KMS-11 (cell line): ENCODE results near the gene LGALS12.
"Not testable (repeated sequence)": the region's sequence is repeated elsewhere in the genome, so short reads cannot be mapped to it uniquely, and the experiment has no call there.

ENCODE experiments used
- H2AFZ ChIP-seq: fragments of 200-600 bp; sonication (generic); 2 replicates; pipeline ENCODE4 v1.6.1; 2016; ENCODE audit warnings: antibody characterized with exemption, mixed run types, low read depth
- H3K27ac ChIP-seq: fragments of 200-600 bp; sonication (generic); 2 replicates; pipeline ENCODE4 v1.6.1; 2016; ENCODE audit warnings: mild to moderate bottlenecking, mixed run types
- H3K27me3 ChIP-seq: fragments of 200-600 bp; sonication (generic); 2 replicates; pipeline ENCODE4 v1.6.1; 2017; ENCODE audit warnings: mild to moderate bottlenecking, low read depth, mixed run types, moderate library complexity; ENCODE audit not compliant: insufficient read depth
- H3K36me3 ChIP-seq: fragments of 200-600 bp; sonication (generic); 2 replicates; pipeline ENCODE4 v1.6.1; 2017; ENCODE audit warnings: mild to moderate bottlenecking, mixed run types; ENCODE audit not compliant: insufficient read depth
- H3K4me1 ChIP-seq: fragments of 200-600 bp; sonication (generic); 2 replicates; pipeline ENCODE4 v1.6.1; 2016; ENCODE audit warnings: mild to moderate bottlenecking, low read depth, mixed run types; ENCODE audit not compliant: poor library complexity, severe bottlenecking
- H3K4me2 ChIP-seq: fragments of 200-600 bp; sonication (generic); 2 replicates; pipeline ENCODE4 v1.7.0; 2016; ENCODE audit warnings: mild to moderate bottlenecking, mixed run types
- H3K4me3 ChIP-seq: fragments of 200-600 bp; sonication (generic); IDR thresholded peaks from 2 replicates; pipeline ENCODE4 v1.6.1; 2017; ENCODE audit warnings: low read depth, low read length, mixed read lengths; ENCODE audit not compliant: insufficient read depth
- H3K79me2 ChIP-seq: fragments of 200-600 bp; sonication (generic); 2 replicates; pipeline ENCODE4 v1.6.1; 2016; ENCODE audit warnings: low read depth, mixed run types; ENCODE audit not compliant: insufficient read depth
- H3K9ac ChIP-seq: fragments of 200-600 bp; sonication (generic); 2 replicates; pipeline ENCODE4 v1.6.1; 2016; ENCODE audit warnings: mild to moderate bottlenecking, mixed run types
- H4K20me1 ChIP-seq: fragments of 200-600 bp; sonication (generic); 2 replicates; pipeline ENCODE4 v1.6.1; 2016; ENCODE audit warnings: mild to moderate bottlenecking, mixed run types; ENCODE audit not compliant: insufficient read depth
- CTCF ChIP-seq: fragments of 200-600 bp; sonication (generic); conservative IDR thresholded peaks from 2 replicates; pipeline ENCODE4 v1.6.1; 2017; ENCODE audit warnings: low read depth, mild to moderate bottlenecking, antibody characterized with exemption, low read length, moderate library complexity, mixed read lengths

Gene LGALS12

DNA sequence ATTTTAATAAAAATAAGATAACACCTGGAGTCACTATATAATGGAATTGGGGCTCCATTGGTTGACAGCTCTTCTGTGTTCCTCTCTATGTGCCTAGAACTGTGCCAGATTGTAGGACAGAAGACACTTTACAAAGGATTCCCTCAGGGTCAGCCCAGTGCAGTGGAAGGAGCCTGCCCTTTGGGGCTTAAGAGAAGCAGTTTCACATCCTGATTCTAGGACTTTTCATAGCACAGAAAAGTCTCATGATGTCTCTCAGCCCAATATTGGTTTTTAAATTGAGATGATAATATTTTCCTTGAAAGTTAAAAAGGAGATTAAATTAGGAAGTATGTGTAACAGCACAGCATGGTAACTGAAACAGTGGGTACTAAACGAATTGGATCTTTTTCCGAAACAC, 37.8 kb downstream of the LGALS12 start:
- Histone ChIP-seq H3K4me3 (no peak overlapping the region), H3K4me2 (no peak overlapping the region), H4K20me1 (no peaks in the 10 kb centered on the region), H3K27me3 (no peaks in the 10 kb centered on the region), H3K27ac (no peak overlapping the region), H2AFZ (no peak overlapping the region), H3K79me2 (no peaks in the 10 kb centered on the region), H3K4me1 (peaks cover 1% of the 10 kb centered on the region), H3K36me3 (no peaks in the 10 kb centered on the region), H3K9ac (no peak overlapping the region)
- TF ChIP-seq CTCF, result no peak

- no peaks in the 10 kb centered on the region for H3K4me1 ChIP-seq
- H3K9ac ChIP-seq, result no peak overlapping the region
Measured at GRCh38 chr11:63547061-63547460, 41.2 kb downstream of the LGALS12 start.

GRCh38 chr11:63548178-63548577, 42.3 kb downstream of the LGALS12 start:
- no peak for TF ChIP-seq CTCF
- Histone ChIP-seq H2AFZ (no peak overlapping the region), H3K27ac (no peak overlapping the region)

More at GRCh38 chr11:63547061-63547460, 41.2 kb downstream of the LGALS12 start:
- Histone ChIP-seq H3K79me2 (no peaks in the 10 kb centered on the region), H3K4me3 (no peak overlapping the region), H3K4me2 (no peak overlapping the region), H3K36me3 (no peaks in the 10 kb centered on the region), H4K20me1 (no peaks in the 10 kb centered on the region), H3K27ac (no peak overlapping the region), H2AFZ (no peak overlapping the region), H3K27me3 (no peaks in the 10 kb centered on the region)
- no peak for TF ChIP-seq CTCF

DNA sequence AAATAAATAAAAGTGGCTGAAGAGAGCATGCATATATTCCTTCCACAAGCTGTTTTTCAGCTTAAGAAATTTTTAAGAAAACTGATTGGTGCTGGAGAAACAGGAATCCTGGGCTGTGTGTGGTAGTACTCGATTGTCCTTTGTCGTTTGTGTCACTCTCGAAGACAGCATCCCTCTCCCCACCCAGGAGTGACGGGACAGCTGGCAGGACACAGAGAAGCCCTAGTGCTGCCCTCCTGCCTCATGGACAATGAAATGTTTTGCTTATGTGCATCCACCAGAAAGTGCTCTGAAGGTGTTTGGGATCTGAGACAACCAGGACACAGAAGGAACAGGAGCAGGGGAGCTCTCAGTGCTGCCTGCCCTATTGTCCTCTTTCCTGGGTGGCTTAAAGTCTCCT, 43.5 kb downstream of the LGALS12 start:
- Histone ChIP-seq H3K4me2 (no peak overlapping the region), H3K27ac (no peak overlapping the region), H3K27me3 (no peaks in the 10 kb centered on the region), H3K4me3 (no peak overlapping the region), H3K36me3 (no peaks in the 10 kb centered on the region), H3K9ac (no peak overlapping the region), H4K20me1 (no peaks in the 10 kb centered on the region), H3K4me1 (peaks cover 17% of the 10 kb centered on the region), H2AFZ (no peak overlapping the region), H3K79me2 (no peaks in the 10 kb centered on the region)
- TF ChIP-seq CTCF, result no peak

More at GRCh38 chr11:63548178-63548577, 42.3 kb downstream of the LGALS12 start:
- Histone ChIP-seq H4K20me1 (no peaks in the 10 kb centered on the region), H3K9ac (no peak overlapping the region), H3K4me3 (no peak overlapping the region), H3K79me2 (no peaks in the 10 kb centered on the region), H3K36me3 (no peaks in the 10 kb centered on the region), H3K4me1 (peaks cover 5% of the 10 kb centered on the region), H3K4me2 (no peak overlapping the region), H3K27me3 (no peaks in the 10 kb centered on the region)

DNA sequence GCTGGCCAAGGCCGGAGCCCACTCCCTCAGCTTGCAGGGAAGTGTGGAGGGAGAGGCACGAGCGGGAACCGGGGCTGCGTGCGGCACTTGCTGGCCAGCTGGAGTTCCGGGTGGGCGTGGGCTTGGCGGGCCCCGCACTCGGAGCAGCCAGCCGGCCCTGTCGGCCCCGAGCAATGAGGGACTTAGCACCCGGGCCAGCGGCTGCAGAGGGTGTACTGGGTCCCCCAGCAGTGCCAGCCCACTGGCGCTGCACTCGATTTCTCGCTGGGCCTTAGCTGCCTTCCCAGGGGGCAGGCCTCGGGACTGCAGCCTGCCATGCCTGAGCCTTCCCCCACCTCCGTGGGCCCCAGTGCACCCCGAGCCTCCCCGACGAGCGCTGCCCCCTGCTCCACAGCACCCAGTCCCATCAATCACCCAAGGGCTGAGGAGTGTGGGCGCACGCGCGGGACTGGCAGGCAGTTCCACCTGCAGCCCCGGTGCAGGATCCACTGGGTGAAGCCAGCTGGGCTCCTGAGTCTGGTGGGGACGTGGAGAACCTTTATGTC, 44.3 kb downstream of the LGALS12 start:
- not testable (repeated sequence) for H2AFZ ChIP-seq, H3K9ac ChIP-seq, H3K4me3 ChIP-seq, H3K4me2 ChIP-seq, H3K79me2 ChIP-seq, H3K27me3 ChIP-seq, H4K20me1 ChIP-seq, H3K27ac ChIP-seq, H3K36me3 ChIP-seq
- H3K4me1 ChIP-seq, result peaks cover 21% of the 10 kb centered on the region
